Stimulated activated CD8-positive, alpha-beta memory T cell treated with anti-CD3 and anti-CD28 coated beads, Interleukin-15, amount 100 ng/mL, for 4 hours (primary cell): ENCODE measurements around the gene ARL8B.
"Not testable (repeated sequence)": the region's sequence is repeated elsewhere in the genome, so short reads cannot be mapped to it uniquely, and the experiment has no call there.

Experiments used
- DNase-seq, 2 donors: peaks; one replicate each; pipeline ENCODE4 v3.0.0-alpha.2; 2020; ENCODE audit warnings: low read depth in 2 of 2

The ARL8B gene

DNA sequence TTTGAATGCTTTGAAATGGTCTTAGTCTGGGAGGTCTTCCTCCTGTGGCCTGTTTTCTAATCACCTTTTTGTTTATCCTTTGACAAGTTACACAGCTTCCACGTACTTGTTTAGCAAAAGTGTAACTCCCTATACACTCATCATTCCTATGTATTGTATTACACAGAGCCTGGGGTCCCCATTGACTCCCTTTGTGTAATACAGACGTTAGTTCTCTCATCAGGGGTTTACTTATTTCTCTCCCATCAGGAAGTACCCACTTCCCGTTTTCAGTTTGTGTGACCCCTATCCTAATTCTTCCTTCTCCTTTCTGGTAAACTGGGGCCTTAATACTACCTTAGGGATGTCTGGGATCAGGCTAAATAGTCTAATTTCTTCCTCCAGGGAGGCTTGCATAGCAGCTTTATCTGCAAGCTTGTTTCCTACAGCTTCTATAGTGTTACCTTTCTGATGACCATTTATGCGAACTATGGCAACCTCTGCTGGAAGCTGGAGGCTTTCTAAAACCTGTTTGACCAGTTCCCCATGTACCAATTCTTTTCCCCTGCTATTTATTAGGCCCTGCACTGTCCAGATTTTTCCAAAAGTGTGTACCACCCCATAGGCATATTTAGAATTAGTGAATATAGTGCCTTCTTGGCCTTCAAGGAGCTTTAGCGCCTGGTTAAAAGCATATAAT, 22.4 kb downstream of the ARL8B start:
- DNase-seq, result no peak

DNA sequence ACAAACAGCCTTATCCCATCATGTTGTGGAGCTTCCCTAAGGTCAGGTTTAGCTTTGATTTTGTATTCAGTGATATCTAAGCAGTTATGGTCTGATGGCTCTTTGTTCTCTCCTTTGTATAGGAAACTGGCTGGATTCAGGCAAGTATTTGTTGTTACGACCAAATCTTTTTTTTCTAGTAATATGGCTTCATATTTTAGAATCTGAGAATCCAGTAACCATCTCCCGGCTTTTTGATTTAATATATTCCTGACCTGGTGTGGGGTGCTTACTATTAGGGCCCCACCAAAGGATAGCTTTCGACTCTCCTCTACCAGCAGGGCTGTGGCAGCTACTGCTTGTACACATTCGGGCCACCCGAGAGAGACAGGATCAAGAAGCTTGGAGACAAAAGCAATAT, 23.0 kb downstream of the ARL8B start:
- DNase-seq, result no peak

GRCh38 chr3:5147152-5147551, 25.1 kb downstream of the ARL8B start:
- not testable (repeated sequence) for DNase-seq

GRCh38 chr3:5149306-5149880, 27.3 kb downstream of the ARL8B start:
- no peak for DNase-seq

DNA sequence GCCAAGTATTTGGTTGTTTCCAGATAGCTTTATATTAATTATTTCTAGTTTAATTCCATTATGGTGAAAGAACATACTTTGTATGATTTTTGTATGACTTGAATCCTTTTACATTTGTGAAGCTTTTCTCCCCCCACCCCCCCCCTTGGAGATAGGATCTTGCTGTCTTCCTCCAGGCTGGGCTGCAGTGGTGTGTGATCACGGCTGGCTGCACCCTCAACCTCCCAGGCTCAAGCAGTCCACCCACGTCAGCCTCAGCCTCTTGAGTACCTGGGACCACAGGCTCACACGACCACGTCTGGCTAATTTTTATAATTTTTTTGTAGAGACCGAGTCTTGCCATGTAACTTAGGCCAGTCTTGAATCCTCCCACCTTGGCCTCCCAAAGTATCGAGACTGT, 29.5 kb downstream of the ARL8B start:
- DNase-seq, result no peak

DNA sequence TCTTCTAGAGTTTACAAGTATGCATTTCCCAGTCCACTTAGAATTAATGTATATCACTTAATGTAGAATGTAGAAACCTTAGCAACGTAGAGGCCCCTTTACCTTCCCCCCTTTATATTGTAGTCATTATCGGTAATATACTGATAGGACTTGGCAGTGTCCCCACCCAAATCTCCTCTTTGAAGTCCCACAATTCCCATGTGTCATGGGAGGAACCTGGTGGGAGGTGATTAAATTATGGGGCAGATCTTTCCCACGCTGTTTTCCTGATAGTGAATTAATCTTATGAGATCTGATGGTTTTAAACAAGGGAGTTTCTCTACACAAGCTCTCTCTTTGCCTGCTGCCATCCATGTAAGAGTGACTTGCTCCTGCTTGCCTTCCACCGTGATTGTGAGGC, 31.0 kb downstream of the ARL8B start:
- DNase-seq, result no peak

GRCh38 chr3:5155241-5155640, 33.1 kb downstream of the ARL8B start:
- DNase-seq, result no peak

DNA sequence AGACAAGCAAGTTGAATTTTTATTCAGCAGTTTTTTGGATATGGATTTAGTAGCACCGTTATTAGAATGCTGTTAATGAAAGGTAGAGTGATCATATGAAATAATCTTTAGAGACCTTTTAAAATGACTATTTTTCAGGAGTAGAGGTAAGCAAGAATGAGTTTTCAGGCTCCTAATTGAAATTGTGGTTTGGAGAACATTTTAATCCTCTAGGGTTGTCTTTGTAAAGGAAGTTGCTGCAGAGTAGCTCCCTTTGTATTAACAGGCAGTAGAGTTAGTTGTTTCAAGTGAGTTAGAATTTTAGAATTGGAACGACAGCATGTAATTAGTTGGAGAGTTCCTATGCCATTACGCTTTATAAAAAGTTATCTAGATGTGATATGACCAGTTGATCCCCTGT, 38.2 kb downstream of the ARL8B start:
- no peak for DNase-seq

- peak in 1 of 2 donors; percentile 10 for DNase-seq
Observed at GRCh38 chr3:5160940-5161858, 39.1 kb downstream of the ARL8B start.

- DNase-seq, result no peak
Observed at GRCh38 chr3:5162102-5162501, 40.0 kb downstream of the ARL8B start.

- DNase-seq, result no peak
Observed at GRCh38 chr3:5165698-5166097, 43.6 kb downstream of the ARL8B start.

DNA sequence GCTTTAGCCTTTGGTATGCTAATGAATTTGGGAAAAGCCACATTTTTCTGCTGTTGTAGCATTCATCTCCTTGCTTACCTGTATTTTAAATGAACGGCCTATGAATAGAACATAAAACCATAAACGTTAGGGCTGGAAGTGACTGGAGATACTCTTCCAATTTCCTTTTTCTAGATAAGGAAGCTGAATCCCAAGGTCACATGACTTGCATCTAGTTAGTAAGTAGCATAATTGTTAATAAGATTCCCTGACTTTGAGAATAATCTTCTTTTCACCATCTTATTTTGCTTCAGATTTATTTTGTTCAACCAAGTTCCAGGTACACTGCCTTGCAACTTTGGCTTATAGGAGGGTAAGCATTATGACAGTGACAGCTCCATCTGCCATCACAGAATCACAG, 44.8 kb downstream of the ARL8B start:
- no peak for DNase-seq

- DNase-seq, result no peak
Observed at GRCh38 chr3:5168110-5168509, 46.0 kb downstream of the ARL8B start.

DNA sequence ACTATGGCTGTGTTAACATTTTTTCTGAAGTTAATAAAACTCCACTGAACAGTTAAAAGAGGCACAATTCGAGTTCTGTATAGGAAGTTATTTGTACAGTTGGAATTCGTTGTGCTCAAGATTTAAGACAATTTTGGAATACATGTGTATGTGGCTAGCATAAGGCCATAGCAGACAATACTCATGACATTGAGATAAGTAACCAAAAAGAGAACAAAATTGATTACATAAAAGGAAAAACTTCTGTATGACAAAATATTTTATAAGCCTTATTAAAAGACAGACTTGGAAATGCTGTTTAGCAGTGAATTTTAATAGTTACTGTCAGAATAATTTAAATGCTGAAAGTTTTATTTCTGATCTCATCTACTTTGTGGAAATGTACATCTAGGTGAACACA, 47.7 kb downstream of the ARL8B start:
- DNase-seq, result no peak

DNA sequence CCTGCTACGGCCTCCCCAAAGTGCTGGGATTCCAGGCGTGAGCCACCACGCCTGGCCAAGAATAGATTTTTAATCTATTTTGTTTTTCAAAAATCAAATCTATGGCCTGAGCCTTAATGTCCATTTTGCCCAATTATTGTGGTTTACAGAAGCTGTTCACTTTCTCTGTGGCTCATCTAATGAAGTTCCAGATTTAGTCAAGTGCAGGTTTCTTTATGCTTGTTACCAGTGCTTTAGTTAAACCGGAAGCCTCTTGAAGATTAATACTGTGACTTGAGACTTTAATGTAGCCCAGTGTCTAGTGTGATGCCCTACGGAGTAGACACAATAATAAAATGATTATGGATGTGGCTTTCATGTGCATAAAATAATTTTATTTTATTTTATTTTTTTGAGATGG, 48.9 kb downstream of the ARL8B start:
- no peak for DNase-seq

GRCh38 chr3:5172018-5172417, 49.9 kb downstream of the ARL8B start:
- DNase-seq, result no peak

- not testable (repeated sequence) for DNase-seq
Observed at GRCh38 chr3:5179036-5179435, 56.9 kb downstream of the ARL8B start.

GRCh38 chr3:5181469-5182141, 59.5 kb downstream of the ARL8B start:
- DNase-seq, result no peak

DNA sequence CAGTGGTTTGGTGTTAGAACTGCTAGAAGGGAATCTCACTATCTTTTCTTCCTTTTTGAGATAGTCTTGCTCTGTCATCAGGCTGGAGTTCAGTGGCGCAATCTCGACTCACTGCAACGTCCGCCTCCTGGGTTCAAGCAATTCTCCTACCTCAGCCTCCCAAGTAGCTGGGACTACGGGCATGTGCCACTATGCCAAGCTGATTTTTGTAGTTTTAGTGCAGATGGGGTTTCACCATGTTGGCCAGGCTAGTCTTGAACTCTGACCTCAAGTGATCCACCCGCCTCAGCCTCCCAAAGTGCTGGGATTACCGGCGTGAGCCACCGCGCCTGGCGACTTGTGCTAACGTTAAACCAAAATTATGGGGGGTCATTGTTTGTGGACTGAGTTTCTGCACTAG, 61.6 kb downstream of the ARL8B start:
- DNase-seq, result not testable (repeated sequence)

GRCh38 chr3:5184499-5184898, 62.4 kb downstream of the ARL8B start:
- DNase-seq, result no peak

DNA sequence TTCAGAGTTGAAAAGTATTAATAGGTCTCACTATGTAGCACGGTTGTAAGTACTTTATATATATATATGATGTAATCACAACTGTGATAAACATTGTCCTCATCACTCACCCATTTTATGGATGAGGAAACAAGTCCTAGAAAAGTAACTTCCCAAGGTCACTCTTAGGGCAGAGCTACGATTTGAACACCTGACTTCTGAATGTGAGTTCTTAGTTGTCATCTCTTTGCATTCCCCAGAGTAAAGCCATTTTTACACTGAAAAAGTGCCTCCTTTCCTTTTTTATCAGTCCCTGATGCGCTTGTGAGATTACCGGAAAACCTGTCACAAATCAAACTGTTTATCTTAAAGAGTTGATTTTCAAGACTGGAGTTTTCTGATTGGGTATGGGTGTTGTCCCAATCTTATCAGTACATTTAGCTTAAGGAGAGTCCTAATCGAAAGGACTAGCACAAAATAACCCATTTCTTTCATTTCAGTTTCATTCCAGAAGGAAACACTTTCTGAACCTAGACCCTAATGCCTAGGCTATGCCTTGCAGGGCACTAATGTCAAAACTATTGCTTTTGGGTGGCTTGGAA, 63.1 kb downstream of the ARL8B start:
- no peak for DNase-seq
